Spleen (tissue), 11 donors: ENCODE data around the gene REL. TPM values are rescaled to one million over a fixed set of nuclear protein-coding genes. Genes with fewer than 3 reads are reported as not detected.
A peak's percentile ranks its signal among the peaks of the same experiment; 100 is the strongest.
"Not testable (repeated sequence)": the region's sequence is repeated elsewhere in the genome, so short reads cannot be mapped to it uniquely, and the experiment has no call there.

Experiments used
- DNase-seq: peaks from one replicate; pipeline ENCODE4 v3.0.0-alpha.2; 2020
- H3K27ac ChIP-seq, 8 donors: fragments of 200-600 bp; sonication (generic) in 7 of 8; 1 replicate in 4 of 8; 2 replicates in 4 of 8; pipeline versions ENCODE4 v1.5.0 to v1.8.0; 2016 to 2021; ENCODE audit warnings: inconsistent platforms in 4 of 8, mild to moderate bottlenecking in 4 of 8, moderate library complexity in 1 of 8
- H3K27me3 ChIP-seq, 7 donors: fragments of 200-600 bp; sonication (generic) in 6 of 7; replicated peaks in 1 of 7; 1 replicate in 4 of 7; 2 replicates in 3 of 7; pipeline versions ENCODE4 v1.5.0 to v1.8.0; 2016 to 2021; ENCODE audit warnings: inconsistent platforms in 3 of 7, mild to moderate bottlenecking in 1 of 7
- H3K36me3 ChIP-seq, 6 donors: fragments of 200-600 bp; sonication (generic) in 5 of 6; 1 replicate in 4 of 6; 2 replicates in 2 of 6; pipeline versions ENCODE4 v1.5.0 to v1.8.0; 2016 to 2021; ENCODE audit warnings: inconsistent platforms in 2 of 6
- H3K4me1 ChIP-seq, 6 donors: fragments of 200-600 bp; sonication (generic) in 5 of 6; 1 replicate in 3 of 6; 2 replicates in 3 of 6; pipeline versions ENCODE4 v1.5.0 to v1.8.0; 2016 to 2021; ENCODE audit warnings: inconsistent platforms in 3 of 6
- H3K4me3 ChIP-seq, 8 donors: fragments of 200-600 bp; sonication (generic) in 7 of 8; 1 replicate in 4 of 8; 2 replicates in 4 of 8; pipeline versions ENCODE4 v1.5.0 to v1.8.0; 2016 to 2021; ENCODE audit warnings: inconsistent platforms in 4 of 8, mild to moderate bottlenecking in 4 of 8, moderate library complexity in 2 of 8
- H3K9me3 ChIP-seq, 8 donors: fragments of 200-600 bp; sonication (generic) in 7 of 8; 1 replicate in 4 of 8; 2 replicates in 4 of 8; pipeline versions ENCODE4 v1.5.0 to v1.8.0; 2016 to 2021; ENCODE audit warnings: inconsistent platforms in 4 of 8
- CTCF ChIP-seq, 11 experiments: fragments of 200-600 bp in 7 of 11; fragments of 450-650 bp in 4 of 11; sonication (generic) in 4 of 11; IDR thresholded peaks in 8 of 11; conservative IDR thresholded peaks in 3 of 11; 1 replicate in 7 of 11; 2 replicates in 4 of 11; pipeline versions ENCODE4 v1.4.0 to v1.8.0; 2016 to 2021; ENCODE audit warnings: antibody characterized with exemption in 11 of 11, inconsistent platforms in 4 of 11, mild to moderate bottlenecking in 1 of 11
- POLR2A ChIP-seq, 3 donors: fragments of 450-650 bp; IDR thresholded peaks; one replicate each; pipeline ENCODE4 v1.5.1; 2017; ENCODE audit warnings: antibody characterized with exemption in 3 of 3, mild to moderate bottlenecking in 1 of 3
- POLR2AphosphoS5 ChIP-seq, 3 donors: sonication (generic); formaldehyde crosslinking; IDR thresholded peaks; one replicate each; pipeline ENCODE4 v1.5.1; 2017; ENCODE audit warnings: antibody characterized with exemption in 3 of 3
- WGBS, 5 donors: extraction: QIAGEN DNeasy Blood & Tissue Kit in 3 of 5; methylation state at CpG; one replicate each; pipeline versions ENCODE4 v1.1.5 to v1.1.7; 2013 to 2018; 5-methylcytosine and 5-hydroxymethylcytosine counted together
- intact Hi-C: fragments of 100-400 bp; cut with DNase I; formaldehyde crosslinking; loops from one replicate; pipeline ENCODE4 v1.15.0; 2023; ENCODE audit warnings: low total_unique reads
- polyA plus RNA-seq, 3 donors: library from polyadenylated mRNA; stranded (reverse); fragments of 200-250 nt; gene quantifications; one replicate each; pipeline ENCODE4 v1.2.1, GENCODE V29; 2013
- total RNA-seq, 7 donors: library from RNA; depleted of rRNA in 3 of 7; stranded (reverse); fragments of >200 nt in 3 of 7; fragmentation: NEBNext Ultra II Directional in 4 of 7; extraction: Animal tissue kit (Norgen Biotek cat#: 25700) in 4 of 7; gene quantifications; one replicate each; pipeline versions ENCODE4 v1.1.0 to v1.2.1, GENCODE V29; 2016 to 2021
- donor health status: healthy with polysubstance abuse.
- donor health status: DM: no; HTN: no; CAD: no; lungs with moderate emphysema.
- donor health status: DM: no; HTN: no; CAD: no.
- donor health status: Bipolar disorder and iron deficiency.
- donor health status: healthy.
- donor health status: DM: no; HTN: no; CAD: no.
- donor health status: DM: yes; HTN: yes; CAD: no.

Gene REL
- total and polyA plus RNA-seq, 10 donors: 1.3 to 68.8 (median 53.8) TPM

GRCh38 chr2:60898567-60898966 lies 17.2 kb downstream of the REL start:
- Histone ChIP-seq H3K4me3 (no peak overlapping the region), H3K27ac (peak overlapping the region in 1 of 8 donors; percentile 61), H3K27me3 (no peaks in the 10 kb centered on the region), H3K36me3 (peaks cover 0 to 100% (median 78%) of the 10 kb centered on the region in 6 donors), H3K9me3 (no peaks in the 10 kb centered on the region), H3K4me1 (peaks cover 3 to 31% (median 14%) of the 10 kb centered on the region in 6 donors)
- TF ChIP-seq POLR2AphosphoS5 (IDR thresholded peaks at IDR 0.05) (no peak), POLR2A (IDR thresholded peaks at IDR 0.05) (no peak), CTCF (IDR thresholded peaks at IDR 0.05 in 8 of 11, conservative IDR thresholded peaks at IDR 0.05 in 3 of 11) (no peak)
- WGBS, 5 donors: 90 to 100% (median 97%) methylated on average over 1 of the region's 1 CpG
- intact Hi-C loops: no loop called here
- no peak for DNase-seq

GRCh38 chr2:60899230-60899891 lies 18.0 kb downstream of the REL start:
- 69 to 72% (median 70%) methylated on average over 6 of the region's 6 CpGs for WGBS, 5 donors
- TF ChIP-seq POLR2AphosphoS5 (IDR thresholded peaks at IDR 0.05) (peak in 1 of 3 donors; percentile 38), CTCF (IDR thresholded peaks at IDR 0.05 in 8 of 11, conservative IDR thresholded peaks at IDR 0.05 in 3 of 11) (no peak)
- H3K4me1 ChIP-seq: peaks cover 3 to 28% (median 13%) of the 10 kb centered on the region in 6 donors
- intact Hi-C loops: no loop called here
- H3K27ac ChIP-seq: peak overlapping the region in 3 of 8 donors; percentile 3 to 61 (median 32)
- H3K4me3 ChIP-seq: no peak overlapping the region
- H3K27me3 ChIP-seq: no peaks in the 10 kb centered on the region
- peaks cover 0 to 100% (median 82%) of the 10 kb centered on the region in 6 donors for H3K36me3 ChIP-seq
- H3K9me3 ChIP-seq: no peaks in the 10 kb centered on the region
- no peak for DNase-seq

- H3K27me3 ChIP-seq: no peaks in the 10 kb centered on the region
- 86 to 97% (median 90%) methylated on average over 1 of the region's 1 CpG for WGBS, 5 donors
- no peak overlapping the region for H3K4me3 ChIP-seq
- peak overlapping the region in 3 of 8 donors; percentile 3 to 61 (median 32) for H3K27ac ChIP-seq
- peaks cover 0 to 100% (median 81%) of the 10 kb centered on the region in 6 donors for H3K36me3 ChIP-seq
- TF ChIP-seq POLR2A (IDR thresholded peaks at IDR 0.05) (no peak), POLR2AphosphoS5 (IDR thresholded peaks at IDR 0.05) (no peak), CTCF (IDR thresholded peaks at IDR 0.05 in 8 of 11, conservative IDR thresholded peaks at IDR 0.05 in 3 of 11) (no peak)
- DNase-seq: no peak
- peaks cover 3 to 28% (median 13%) of the 10 kb centered on the region in 6 donors for H3K4me1 ChIP-seq
- intact Hi-C loops: no loop called here
- no peaks in the 10 kb centered on the region for H3K9me3 ChIP-seq
These were observed 18.5 kb downstream of the REL start for GRCh38 chr2:60899892-60900249.

GRCh38 chr2:60901296-60901695 lies 19.9 kb downstream of the REL start:
- H3K27me3 ChIP-seq, H3K4me3 ChIP-seq, H3K27ac ChIP-seq, DNase-seq, H3K9me3 ChIP-seq, intact Hi-C loops: not testable (repeated sequence)
- peaks cover 3 to 28% (median 13%) of the 10 kb centered on the region in 6 donors for H3K4me1 ChIP-seq
- WGBS, 5 donors: 94 to 97% (median 95%) methylated on average over 6 of the region's 6 CpGs
- peaks cover 0 to 100% (median 78%) of the 10 kb centered on the region in 6 donors for H3K36me3 ChIP-seq

GRCh38 chr2:60905867-60906266 lies 24.5 kb downstream of the REL start:
- intact Hi-C loops, H3K27me3 ChIP-seq, DNase-seq, H3K9me3 ChIP-seq, H3K27ac ChIP-seq, H3K4me3 ChIP-seq, H3K4me1 ChIP-seq: not testable (repeated sequence)
- H3K36me3 ChIP-seq: peaks cover 0 to 100% (median 73%) of the 10 kb centered on the region in 6 donors
- 84 to 90% (median 87%) methylated on average over 5 of the region's 5 CpGs for WGBS, 5 donors
